Urothelium cell line (cell line): ENCODE results near the gene KCNH4.
"Not testable (repeated sequence)": the region's sequence is repeated elsewhere in the genome, so short reads cannot be mapped to it uniquely, and the experiment has no call there.

Experiments
- DNase-seq: peaks from one replicate; pipeline ENCODE4 v3.0.0; 2011; ENCODE audit warnings: low spot score, mixed read lengths
- FAIRE-seq: peaks from 2 replicates; lab custom pipeline; 2011; peaks lifted over from hg19 to GRCh38; lab: Jason Lieb, UNC

The KCNH4 gene

GRCh38 chr17:42180922-42181850 is at the start of gene KCNH4:
Gene KCNH4 (minus strand): TSS chr17:42181142. CDS start chr17:42180945, 197 bp downstream.
- DNase-seq (no peak), FAIRE-seq (no peak)

DNA sequence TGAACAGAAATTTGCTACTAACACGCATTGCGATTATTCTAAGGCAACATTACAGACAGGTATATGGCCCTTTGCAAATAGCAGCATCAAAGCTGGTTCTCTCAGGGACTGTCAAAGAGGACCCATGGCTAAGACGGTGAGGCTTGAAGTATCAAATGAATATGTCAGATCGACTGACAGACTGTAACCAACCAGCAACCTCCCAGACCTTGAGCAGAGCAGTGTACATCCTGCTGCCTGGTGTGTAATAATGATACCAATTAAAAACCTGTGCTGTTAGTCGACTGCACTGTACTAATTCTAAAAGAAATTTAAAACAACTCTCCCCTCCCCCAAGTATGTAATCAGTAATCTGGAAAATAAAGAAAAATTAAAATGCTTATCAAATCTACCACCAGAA is 49.3 kb upstream of the KCNH4 start:
- FAIRE-seq = no peak

DNA sequence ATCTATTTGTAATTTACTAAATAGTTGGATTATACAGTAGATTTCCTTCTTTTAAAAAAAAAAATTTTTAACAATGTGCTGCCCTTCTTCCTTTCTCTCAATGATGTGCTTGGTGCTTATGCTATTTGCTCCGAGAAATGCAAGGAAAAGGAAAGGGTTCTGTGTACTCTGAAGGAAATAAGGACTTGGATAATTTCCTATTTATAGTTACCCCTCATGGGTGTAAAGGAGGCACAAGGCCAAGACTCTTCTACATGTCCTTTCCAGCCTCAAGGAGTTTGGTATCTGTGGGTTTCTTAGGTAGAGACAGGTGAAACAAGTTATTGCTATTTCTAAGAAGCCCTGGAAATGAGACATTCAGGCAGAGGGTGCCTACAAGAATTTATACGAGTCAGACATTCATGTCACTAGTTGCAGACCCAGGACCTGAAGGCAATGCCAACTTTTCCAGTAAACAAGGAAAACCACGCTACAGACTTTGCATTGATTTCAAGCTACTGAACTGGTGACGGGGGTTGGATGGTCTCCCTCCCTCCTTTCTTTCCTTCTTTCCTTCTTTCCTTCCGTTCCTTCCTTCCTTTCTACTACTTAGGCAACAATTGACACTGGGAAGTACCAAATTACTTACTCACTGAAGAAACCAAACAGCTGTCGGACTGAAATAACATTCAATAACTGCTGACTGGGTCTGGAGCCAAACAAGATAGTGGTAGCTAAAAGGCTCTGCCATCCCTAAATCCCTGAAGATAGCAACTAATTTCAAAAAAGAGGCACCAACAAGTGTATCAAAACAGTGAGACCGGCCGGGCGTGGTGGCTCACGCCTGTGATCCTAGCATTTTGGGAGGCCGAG is 47.1 kb upstream of the KCNH4 start:
- no peak for FAIRE-seq
- no peak for DNase-seq

More for the DNA sequence above, 49.3 kb upstream of the KCNH4 start:
- no peak for DNase-seq

- DNase-seq = no peak
- FAIRE-seq = no peak
Observed at GRCh38 chr17:42225646-42226045, 44.7 kb upstream of the KCNH4 start.

DNA sequence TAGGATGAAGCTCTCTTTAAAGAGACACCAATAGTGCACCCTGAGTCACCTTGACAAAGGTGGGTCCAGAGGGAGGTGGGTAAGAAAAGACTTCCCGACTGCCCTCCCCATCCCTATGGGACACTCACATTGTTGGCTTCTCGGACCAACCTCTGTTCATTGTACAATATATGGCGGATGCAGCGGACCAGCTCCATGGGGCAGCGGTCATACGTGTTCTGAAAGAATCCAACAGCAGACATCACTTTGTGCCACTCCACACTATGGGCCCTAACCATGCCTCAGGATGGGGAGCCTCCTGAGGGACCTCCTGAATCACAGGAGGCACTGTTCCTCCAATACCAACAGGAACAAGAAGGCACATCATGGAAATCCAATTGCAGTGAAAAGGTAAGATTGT is 43.7 kb upstream of the KCNH4 start:
- DNase-seq (no peak), FAIRE-seq (no peak)

- peak; percentile 72 for FAIRE-seq
- peak; percentile 49 for DNase-seq
Observed at GRCh38 chr17:42221886-42222745, 41.2 kb upstream of the KCNH4 start.

DNA sequence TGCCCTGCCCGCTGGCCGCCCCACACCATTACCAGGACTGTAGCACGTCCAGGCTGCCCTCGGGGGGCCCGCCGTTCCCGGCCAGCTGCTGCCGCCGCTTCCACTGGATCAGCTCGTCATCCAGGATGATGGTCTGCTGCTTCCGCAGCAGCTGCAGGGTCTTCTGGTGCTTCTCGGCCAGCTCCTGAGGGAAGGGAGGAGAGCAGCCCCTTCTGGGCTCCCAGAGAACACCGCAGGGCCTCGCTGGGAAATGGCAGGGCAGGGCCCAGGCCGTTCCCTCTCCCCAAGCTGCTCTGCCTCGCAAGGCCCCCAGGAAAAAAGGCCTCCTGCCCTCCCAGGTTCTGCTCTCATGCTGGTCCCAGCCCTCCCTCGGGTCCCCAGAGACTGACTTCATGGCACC is 38.3 kb upstream of the KCNH4 start:
- FAIRE-seq = peak; percentile 73
- DNase-seq = not testable (repeated sequence)

- FAIRE-seq = no peak
- no peak for DNase-seq
Observed at GRCh38 chr17:42214156-42214555, 33.2 kb upstream of the KCNH4 start.

- DNase-seq (no peak), FAIRE-seq (no peak)
Observed at GRCh38 chr17:42212382-42212781, 31.4 kb upstream of the KCNH4 start.

GRCh38 chr17:42211921-42212341 is 31.0 kb upstream of the KCNH4 start:
- FAIRE-seq, DNase-seq: not testable (repeated sequence)

- DNase-seq (no peak), FAIRE-seq (no peak)
Observed at GRCh38 chr17:42210046-42210445, 29.1 kb upstream of the KCNH4 start.

- not testable (repeated sequence) for FAIRE-seq, DNase-seq
Observed at GRCh38 chr17:42206153-42206612, 25.2 kb upstream of the KCNH4 start.

GRCh38 chr17:42203354-42203753 is 22.4 kb upstream of the KCNH4 start:
- FAIRE-seq (no peak), DNase-seq (no peak)

GRCh38 chr17:42202696-42203095 is 21.8 kb upstream of the KCNH4 start:
- no peak for DNase-seq
- FAIRE-seq = no peak

DNA sequence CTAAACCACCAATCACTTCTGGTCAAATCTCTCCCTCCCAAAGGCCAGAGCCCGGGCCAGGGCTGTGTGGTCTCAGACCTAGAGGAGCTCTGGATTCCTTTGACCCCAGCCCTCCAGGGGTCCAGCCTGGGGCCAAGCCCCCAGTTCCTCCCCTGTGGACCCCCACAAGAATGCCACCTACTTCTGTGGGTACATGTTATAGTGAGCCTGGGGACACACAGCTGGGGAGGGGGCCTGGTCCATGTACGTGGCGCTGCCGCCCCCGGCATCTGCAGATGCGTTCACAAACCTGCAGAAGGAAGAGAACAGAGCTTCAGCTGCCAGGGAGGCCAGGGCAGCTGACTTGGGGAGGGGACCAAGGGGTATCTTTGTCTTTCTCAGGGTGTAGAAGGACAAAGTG is 21.2 kb upstream of the KCNH4 start:
- FAIRE-seq = no peak

GRCh38 chr17:42201458-42201772 is 20.5 kb upstream of the KCNH4 start:
- DNase-seq (no peak), FAIRE-seq (no peak)

More for the DNA sequence above, 21.2 kb upstream of the KCNH4 start:
- DNase-seq = no peak

- no peak for DNase-seq
Observed at GRCh38 chr17:42200706-42201457, 19.9 kb upstream of the KCNH4 start.

GRCh38 chr17:42199416-42200011 is 18.6 kb upstream of the KCNH4 start:
- no peak for FAIRE-seq
- no peak for DNase-seq

More at GRCh38 chr17:42200706-42201457, 19.9 kb upstream of the KCNH4 start:
- FAIRE-seq = no peak

- FAIRE-seq (no peak), DNase-seq (no peak)
Observed at GRCh38 chr17:42198897-42199296, 18.0 kb upstream of the KCNH4 start.
